Caco-2 (cell line): ENCODE results near the gene MS4A18. TPM values are rescaled to one million over a fixed set of nuclear protein-coding genes. Genes with fewer than 3 reads are reported as not detected.

ENCODE experiments used
- BruUV-seq: library from RNA; stranded (reverse); fragments of 400-500 nt; replicated peaks from 2 replicates; lab custom pipeline; 2021; lab: Mats Ljungman, UMichigan
- CTCF ChIA-PET: fragments of 300-600 bp; sonication (Branson Sonifier 250); formaldehyde crosslinking; loops from one replicate; lab custom pipeline; 2022; ENCODE audit warnings: antibody characterized with exemption; lab: Charles Lee
- POLR2A ChIA-PET: fragments of 300-600 bp; sonication (Branson Sonifier 250); formaldehyde crosslinking; loops from one replicate; lab custom pipeline; 2022; ENCODE audit warnings: antibody characterized with exemption; lab: Charles Lee
- DNase-seq, 2 experiments: peaks; one replicate each; pipeline versions ENCODE4 v3.0.0 to v3.0.0-alpha.2; 2020 to 2022
- H3K27me3 ChIP-seq: replicated peaks from 2 replicates; pipeline ENCODE4 v1.6.0; 2011; ENCODE audit warnings: low read length; ENCODE audit not compliant: control insufficient read depth, insufficient read depth
- H3K36me3 ChIP-seq: 2 replicates; pipeline ENCODE4 v1.5.1; 2011; ENCODE audit warnings: low read length; ENCODE audit not compliant: control insufficient read depth, insufficient read depth
- H3K4me1 ChIP-seq: fragments of 250-450 bp; sonication (Bioruptor Pico); 2 replicates; pipeline ENCODE4 v1.5.1; 2020; ENCODE audit warnings: mild to moderate bottlenecking
- H3K4me3 ChIP-seq: 2 replicates; pipeline ENCODE4 v1.5.1; 2011; ENCODE audit warnings: low read depth, mild to moderate bottlenecking, control low read depth, low read length
- H3K9me3 ChIP-seq: fragments of 250-450 bp; sonication (Bioruptor Pico); 2 replicates; pipeline ENCODE4 v1.5.1; 2020; ENCODE audit warnings: mild to moderate bottlenecking, moderate library complexity
- H3K27ac Mint-ChIP-seq: one replicate; pipeline ENCODE4 v1.8.0; 2022; ENCODE audit warnings: mixed read lengths; ENCODE audit not compliant: unreplicated experiment
- H3K27me3 Mint-ChIP-seq: one replicate; pipeline ENCODE4 v1.8.0; 2022; ENCODE audit warnings: mixed read lengths; ENCODE audit not compliant: insufficient read depth, unreplicated experiment
- H3K36me3 Mint-ChIP-seq: one replicate; pipeline ENCODE4 v1.8.0; 2022; ENCODE audit warnings: mild to moderate bottlenecking, mixed read lengths; ENCODE audit not compliant: insufficient read depth, unreplicated experiment
- H3K4me1 Mint-ChIP-seq: one replicate; pipeline ENCODE4 v1.8.0; 2022; ENCODE audit warnings: low read depth, mixed read lengths; ENCODE audit not compliant: unreplicated experiment
- H3K4me3 Mint-ChIP-seq: one replicate; pipeline ENCODE4 v1.8.0; 2022; ENCODE audit warnings: mild to moderate bottlenecking, moderate library complexity, mixed read lengths; ENCODE audit not compliant: unreplicated experiment
- H3K9me3 Mint-ChIP-seq: one replicate; pipeline ENCODE4 v1.8.0; 2022; ENCODE audit warnings: mixed read lengths; ENCODE audit not compliant: unreplicated experiment
- CTCF ChIP-seq, 2 experiments: fragments of 200-600 bp in 1 of 2; IDR thresholded peaks; 1 replicate in 1 of 2; 2 replicates in 1 of 2; pipeline versions ENCODE4 v1.5.1 to v1.8.0; 2011 to 2022; ENCODE audit warnings: antibody characterized with exemption in 1 of 2, control low read depth in 1 of 2, inconsistent platforms in 1 of 2, low read depth in 1 of 2, low read length in 1 of 2, mild to moderate bottlenecking in 1 of 2, moderate library complexity in 1 of 2; ENCODE audit not compliant: insufficient read depth in 1 of 2, severe bottlenecking in 1 of 2, unreplicated experiment in 1 of 2
- intact Hi-C: fragments of 100-400 bp; cut with micrococcal nuclease; formaldehyde crosslinking; loops from one replicate; pipeline ENCODE4 v1.10.0; 2022; ENCODE audit not compliant: unreplicated experiment
- total RNA-seq: library from RNA; stranded (reverse); gene quantifications from 2 replicates; pipeline ENCODE4 v1.2.3, GENCODE V29; 2022

MS4A18 gene
- total RNA-seq, 1 experiment from 2014 or later, result not detected

DNA sequence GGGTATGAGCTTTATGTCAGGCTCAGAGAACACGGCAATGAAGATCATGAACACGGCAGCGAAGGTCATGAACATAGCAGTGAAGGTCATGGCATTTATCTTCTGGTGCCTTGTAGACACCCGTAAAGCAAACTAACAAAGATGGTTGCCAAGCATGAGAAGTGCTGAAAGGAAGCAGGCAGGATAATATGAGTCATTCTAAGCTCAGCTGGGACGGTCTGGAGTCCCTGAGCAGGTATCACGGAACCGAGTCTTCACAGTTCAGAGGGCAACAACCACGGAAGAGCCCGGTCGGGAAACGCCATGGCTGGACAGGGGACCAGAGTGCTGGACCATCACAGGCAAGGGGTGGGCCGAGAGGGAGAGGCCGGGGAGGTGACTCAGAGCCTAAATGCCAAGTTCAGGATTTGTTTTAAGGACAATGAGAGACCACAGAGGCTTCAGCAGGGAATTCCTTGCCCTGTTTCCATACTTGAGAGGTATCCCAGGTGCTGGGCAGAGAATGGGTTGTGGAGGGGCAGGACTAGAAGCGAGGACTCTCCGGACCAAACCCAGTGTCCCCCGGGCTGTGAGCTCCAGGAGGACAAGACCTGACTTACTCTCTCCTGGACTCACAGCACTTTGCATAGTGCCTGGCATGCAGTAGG, 47.5 kb downstream of the MS4A18 start:
- H3K4me1 Mint-ChIP-seq, result no peaks in the 10 kb centered on the region
- no peaks in the 10 kb centered on the region for H3K9me3 Mint-ChIP-seq
- CTCF ChIA-PET, result interaction anchor here (1.4 to 2.8 kb wide), 2 partner anchors 9 to 115 kb away, joined by 7 to 9 read pairs; no protein-coding TSS in a partner anchor
- POLR2A ChIA-PET, result no interaction called here
- no peaks in the 10 kb centered on the region for H3K9me3 ChIP-seq
- BruUV-seq, result no TSS peak
- H3K4me3 ChIP-seq, result no peak overlapping the region
- no peaks in the 10 kb centered on the region for H3K36me3 Mint-ChIP-seq
- no peak overlapping the region for H3K27ac Mint-ChIP-seq
- intact Hi-C loops, result no loop called here
- H3K27me3 Mint-ChIP-seq, result no peaks in the 10 kb centered on the region
- DNase-seq, result no peak
- no peaks in the 10 kb centered on the region for H3K4me1 ChIP-seq
- TF ChIP-seq CTCF (IDR thresholded peaks at IDR 0.05; ENCODE audit: insufficient read depth in 1 of 2, low read depth in 1 of 2, low read length in 1 of 2, severe bottlenecking in 1 of 2, unreplicated experiment in 1 of 2), result no peak
- no peaks in the 10 kb centered on the region for H3K36me3 ChIP-seq
- H3K4me3 Mint-ChIP-seq, result no peak overlapping the region
- no peaks in the 10 kb centered on the region for H3K27me3 ChIP-seq

GRCh38 chr11:60772666-60773065, 48.1 kb downstream of the MS4A18 start:
- Mint-ChIP-seq H3K27ac (no peak overlapping the region), H3K27me3 (no peaks in the 10 kb centered on the region), H3K4me3 (no peak overlapping the region), H3K9me3 (no peaks in the 10 kb centered on the region), H3K4me1 (no peaks in the 10 kb centered on the region), H3K36me3 (no peaks in the 10 kb centered on the region)
- H3K4me1 ChIP-seq, result no peaks in the 10 kb centered on the region
- TF ChIP-seq CTCF (IDR thresholded peaks at IDR 0.05; ENCODE audit: insufficient read depth in 1 of 2, low read depth in 1 of 2, low read length in 1 of 2, severe bottlenecking in 1 of 2, unreplicated experiment in 1 of 2), result no peak
- no peak for DNase-seq
- H3K4me3 ChIP-seq, result no peak overlapping the region
- no peaks in the 10 kb centered on the region for H3K36me3 ChIP-seq
- CTCF ChIA-PET, result interaction anchor here (1.4 to 2.8 kb wide), 2 partner anchors 10 to 115 kb away, joined by 7 to 9 read pairs; no protein-coding TSS in a partner anchor
- no TSS peak for BruUV-seq
- intact Hi-C loops, result no loop called here
- no peaks in the 10 kb centered on the region for H3K9me3 ChIP-seq
- H3K27me3 ChIP-seq, result no peaks in the 10 kb centered on the region
- POLR2A ChIA-PET, result no interaction called here

- Mint-ChIP-seq H3K4me1 (no peaks in the 10 kb centered on the region), H3K27ac (peak overlapping the region; percentile 67), H3K9me3 (no peaks in the 10 kb centered on the region), H3K36me3 (no peaks in the 10 kb centered on the region), H3K4me3 (no peak overlapping the region), H3K27me3 (no peaks in the 10 kb centered on the region)
- intact Hi-C loops, result loop anchor here (1.0 to 5.0 kb wide), 5 partner anchors 57 to 398 kb away; no protein-coding TSS in a partner anchor
- TF ChIP-seq CTCF (IDR thresholded peaks at IDR 0.05; ENCODE audit: insufficient read depth in 1 of 2, low read depth in 1 of 2, low read length in 1 of 2, severe bottlenecking in 1 of 2, unreplicated experiment in 1 of 2), result no peak
- Histone ChIP-seq H3K36me3 (no peaks in the 10 kb centered on the region), H3K4me3 (no peak overlapping the region), H3K4me1 (no peaks in the 10 kb centered on the region), H3K27me3 (no peaks in the 10 kb centered on the region), H3K9me3 (no peaks in the 10 kb centered on the region)
- ChIA-PET POLR2A (no interaction called here), CTCF (interaction anchor here (0.8 to 3.6 kb wide), 15 partner anchors 8 to 125 kb away, joined by 3 to 24 read pairs (median 5); no protein-coding TSS in a partner anchor)
- no peak for DNase-seq
- no TSS peak for BruUV-seq
Observed at GRCh38 chr11:60774726-60775125, 50.2 kb downstream of the MS4A18 start.
